Natural killer cell (primary cell): ENCODE results near the gene SLC6A6. TPM values are rescaled to one million over a fixed set of nuclear protein-coding genes. Genes with fewer than 3 reads are reported as not detected.

Experiments
- ATAC-seq, 3 donors: fragments of 150-1000 bp in 2 of 3; fragments of 200-7000 bp in 1 of 3; cut with Tn5 transposase; 1 replicate in 1 of 3; 2 replicates in 2 of 3; pipeline ENCODE4 v1.10.0; 2021; ENCODE audit warnings: mild to moderate bottlenecking in 2 of 3, moderate library complexity in 2 of 3
- DNase-seq, 2 donors: peaks; one replicate each; pipeline versions ENCODE4 v3.0.0 to v3.0.0-alpha.2; 2013 to 2021; ENCODE audit warnings: mixed read lengths in 1 of 2
- H3K27ac ChIP-seq: one replicate; pipeline ENCODE4 v1.5.1; 2013; ENCODE audit warnings: mild to moderate bottlenecking, low read length
- H3K27me3 ChIP-seq: one replicate; pipeline ENCODE4 v1.6.1; 2013; ENCODE audit warnings: low read length; ENCODE audit not compliant: control insufficient read depth, insufficient read depth
- H3K36me3 ChIP-seq: one replicate; pipeline ENCODE4 v1.6.1; 2013; ENCODE audit warnings: low read length; ENCODE audit not compliant: control insufficient read depth, insufficient read depth
- H3K4me1 ChIP-seq: one replicate; pipeline ENCODE4 v1.6.1; 2013; ENCODE audit warnings: low read length; ENCODE audit not compliant: control insufficient read depth, insufficient read depth
- H3K4me3 ChIP-seq: one replicate; pipeline ENCODE4 v1.5.1; 2013; ENCODE audit warnings: low read length
- H3K9me3 ChIP-seq: one replicate; pipeline ENCODE4 v1.6.1; 2013; ENCODE audit warnings: low read length; ENCODE audit not compliant: control insufficient read depth, insufficient read depth
- H3K27ac Mint-ChIP-seq, 2 donors: one replicate each; pipeline ENCODE4 v1.8.0; 2022; ENCODE audit warnings: mild to moderate bottlenecking in 2 of 2, mixed read lengths in 2 of 2, moderate library complexity in 1 of 2
- H3K27me3 Mint-ChIP-seq, 2 donors: one replicate each; pipeline ENCODE4 v1.8.0; 2022; ENCODE audit warnings: low read depth in 2 of 2, mixed read lengths in 2 of 2
- H3K36me3 Mint-ChIP-seq: one replicate; pipeline ENCODE4 v1.8.0; 2022; ENCODE audit warnings: mixed read lengths
- H3K4me1 Mint-ChIP-seq, 2 donors: one replicate each; pipeline ENCODE4 v1.8.0; 2022; ENCODE audit warnings: mixed read lengths in 2 of 2
- H3K4me3 Mint-ChIP-seq: one replicate; pipeline ENCODE4 v1.8.0; 2022; ENCODE audit warnings: mild to moderate bottlenecking, moderate library complexity, mixed read lengths
- H3K9me3 Mint-ChIP-seq, 2 donors: one replicate each; pipeline ENCODE4 v1.8.0; 2022; ENCODE audit warnings: mixed read lengths in 2 of 2
- WGBS: methylation state at CpG from one replicate; pipeline ENCODE4 v1.1.7; 2013; ENCODE audit warnings: missing lambda C conversion rate; ENCODE audit not compliant: insufficient coverage; 5-methylcytosine and 5-hydroxymethylcytosine counted together
- intact Hi-C: fragments of 100-400 bp; cut with micrococcal nuclease; formaldehyde crosslinking; loops from one replicate; pipeline ENCODE4 v1.14.2; 2022
- total RNA-seq, 4 donors: library from RNA; stranded (reverse); fragments of 120-200 nt in 1 of 4; gene quantifications; one replicate each; pipeline versions ENCODE4 v1.2.3 to v1.2.4, GENCODE V29; 2013 to 2022
- TF ChIP-seq, protein P1 (sequence below): fragments of 200-600 bp; IDR thresholded peaks from one replicate; pipeline ENCODE4 v1.8.0; 2022; ENCODE audit warnings: antibody characterized with exemption

SLC6A6 gene
- total RNA-seq, 3 donors from 2014 or later (not counting 1 experiment from before 2014, with no cell fraction given), result 43.7 to 55.4 (median 50.1) TPM

DNA sequence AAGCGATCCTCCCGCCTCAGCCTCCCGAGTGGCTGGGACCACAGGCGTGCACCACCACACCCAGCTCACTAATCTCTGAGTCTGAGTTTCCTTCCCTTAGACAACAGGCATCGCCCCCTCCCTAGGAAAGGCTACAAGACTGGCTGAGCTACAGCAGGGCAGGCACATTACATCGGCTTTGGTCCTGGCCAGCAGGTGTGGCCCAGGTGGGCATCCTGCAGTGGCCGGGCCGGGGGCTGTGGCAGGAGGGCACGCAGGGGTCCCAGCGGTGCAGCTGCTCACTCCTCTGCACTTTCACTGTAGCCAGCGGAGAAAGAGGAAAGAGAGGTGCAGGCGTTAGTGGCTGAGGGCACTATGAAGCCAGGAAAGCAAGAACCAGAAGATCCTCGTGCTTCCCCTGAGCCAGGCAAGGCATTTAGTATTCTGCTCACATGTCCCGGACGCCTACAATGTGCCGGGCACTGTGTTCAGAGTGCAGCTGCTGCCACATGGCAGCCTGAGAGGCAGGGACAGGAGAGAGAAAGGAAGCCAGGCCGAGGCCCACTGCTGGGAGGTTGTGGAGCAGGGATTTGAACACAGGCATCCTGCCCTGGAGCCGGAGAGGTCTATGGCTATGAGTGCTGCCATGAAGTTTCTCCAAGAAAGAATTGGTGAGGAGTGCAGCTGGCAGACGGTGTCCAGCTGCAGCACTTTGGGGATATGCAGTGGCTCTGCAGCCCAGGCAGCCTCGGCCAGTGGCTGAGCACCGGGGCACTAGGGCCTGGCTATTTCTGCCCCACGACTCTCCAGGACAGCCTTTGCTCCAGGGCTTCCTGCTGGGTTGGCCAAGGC is 115.4 kb downstream of the SLC6A6 start:
- Mint-ChIP-seq H3K9me3 (no peaks in the 10 kb centered on the region), H3K4me1 (no peaks in the 10 kb centered on the region), H3K36me3 (no peaks in the 10 kb centered on the region), H3K27me3 (peaks cover 0 to 4% of the 10 kb centered on the region in 2 donors), H3K27ac (no peak overlapping the region), H3K4me3 (no peak overlapping the region)
- no peak overlapping the region for H3K27ac ChIP-seq
- TF ChIP-seq, protein P1, sequence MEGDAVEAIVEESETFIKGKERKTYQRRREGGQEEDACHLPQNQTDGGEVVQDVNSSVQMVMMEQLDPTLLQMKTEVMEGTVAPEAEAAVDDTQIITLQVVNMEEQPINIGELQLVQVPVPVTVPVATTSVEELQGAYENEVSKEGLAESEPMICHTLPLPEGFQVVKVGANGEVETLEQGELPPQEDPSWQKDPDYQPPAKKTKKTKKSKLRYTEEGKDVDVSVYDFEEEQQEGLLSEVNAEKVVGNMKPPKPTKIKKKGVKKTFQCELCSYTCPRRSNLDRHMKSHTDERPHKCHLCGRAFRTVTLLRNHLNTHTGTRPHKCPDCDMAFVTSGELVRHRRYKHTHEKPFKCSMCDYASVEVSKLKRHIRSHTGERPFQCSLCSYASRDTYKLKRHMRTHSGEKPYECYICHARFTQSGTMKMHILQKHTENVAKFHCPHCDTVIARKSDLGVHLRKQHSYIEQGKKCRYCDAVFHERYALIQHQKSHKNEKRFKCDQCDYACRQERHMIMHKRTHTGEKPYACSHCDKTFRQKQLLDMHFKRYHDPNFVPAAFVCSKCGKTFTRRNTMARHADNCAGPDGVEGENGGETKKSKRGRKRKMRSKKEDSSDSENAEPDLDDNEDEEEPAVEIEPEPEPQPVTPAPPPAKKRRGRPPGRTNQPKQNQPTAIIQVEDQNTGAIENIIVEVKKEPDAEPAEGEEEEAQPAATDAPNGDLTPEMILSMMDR, result no peak
- no peak for DNase-seq
- ATAC-seq, result no peak
- intact Hi-C loops, result no loop called here
- no peaks in the 10 kb centered on the region for H3K9me3 ChIP-seq
- H3K4me1 ChIP-seq, result no peaks in the 10 kb centered on the region
- H3K27me3 ChIP-seq, result no peaks in the 10 kb centered on the region
- H3K36me3 ChIP-seq, result no peaks in the 10 kb centered on the region
- no peak overlapping the region for H3K4me3 ChIP-seq
- 87% methylated on average over 22 of the region's 22 CpGs for whole genome bisulfite sequencing

DNA sequence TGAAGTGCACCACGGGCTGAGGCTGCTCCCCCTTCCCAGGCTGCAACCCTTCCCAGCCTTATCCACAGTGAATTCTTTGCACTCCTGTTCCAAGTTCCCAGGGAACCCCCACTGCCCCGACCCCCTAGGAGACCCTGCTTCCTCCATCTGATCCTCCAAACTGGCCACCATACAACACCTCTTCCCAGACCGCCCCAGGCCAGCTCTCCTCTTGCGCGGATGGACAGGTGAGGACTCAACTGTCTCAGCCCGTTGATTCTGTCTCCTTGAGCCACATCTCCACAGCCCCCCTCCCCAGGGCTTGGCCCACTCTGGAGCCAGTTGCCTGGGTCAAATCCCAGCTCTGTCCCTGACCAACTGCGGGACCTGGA is 116.0 kb downstream of the SLC6A6 start:
- Mint-ChIP-seq H3K27ac (no peak overlapping the region), H3K9me3 (no peaks in the 10 kb centered on the region), H3K4me3 (no peak overlapping the region), H3K27me3 (peaks cover 0 to 6% of the 10 kb centered on the region in 2 donors), H3K4me1 (no peaks in the 10 kb centered on the region), H3K36me3 (no peaks in the 10 kb centered on the region)
- TF ChIP-seq, protein P1, result no peak
- DNase-seq (no peak), ATAC-seq (no peak)
- no peaks in the 10 kb centered on the region for H3K9me3 ChIP-seq
- intact Hi-C loops, result no loop called here
- no peaks in the 10 kb centered on the region for H3K36me3 ChIP-seq
- H3K4me1 ChIP-seq, result no peaks in the 10 kb centered on the region
- H3K27me3 ChIP-seq, result no peaks in the 10 kb centered on the region
- H3K27ac ChIP-seq, result no peak overlapping the region
- 74% methylated on average over 7 of the region's 7 CpGs for WGBS
- no peak overlapping the region for H3K4me3 ChIP-seq

DNA sequence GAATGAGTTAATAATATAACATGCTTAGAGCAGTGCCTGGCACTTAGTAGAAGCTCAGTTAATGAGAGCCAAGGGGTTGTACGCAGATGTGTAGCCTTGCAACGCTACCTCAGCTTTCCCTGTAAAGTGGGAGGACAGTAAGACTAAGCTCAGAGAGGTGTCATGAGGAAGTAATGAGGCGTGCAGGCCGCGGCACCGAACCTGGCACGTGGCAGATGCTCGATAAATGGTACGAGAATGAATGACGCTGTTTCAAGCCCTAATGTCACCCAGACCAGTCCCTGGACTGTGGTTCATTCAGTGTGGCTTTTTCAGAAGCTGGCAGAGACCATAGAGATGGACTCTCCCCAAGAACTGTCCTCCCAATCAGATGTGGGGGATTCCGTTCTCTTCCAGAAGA is 116.5 kb downstream of the SLC6A6 start:
- Histone ChIP-seq H3K27me3 (no peaks in the 10 kb centered on the region), H3K4me1 (no peaks in the 10 kb centered on the region), H3K9me3 (no peaks in the 10 kb centered on the region), H3K36me3 (no peaks in the 10 kb centered on the region), H3K27ac (no peak overlapping the region), H3K4me3 (no peak overlapping the region)
- DNase-seq, result no peak
- intact Hi-C loops, result no loop called here
- H3K27me3 Mint-ChIP-seq, result peaks cover 0 to 6% of the 10 kb centered on the region in 2 donors
- H3K36me3 Mint-ChIP-seq, result no peaks in the 10 kb centered on the region
- H3K27ac Mint-ChIP-seq, result no peak overlapping the region
- no peaks in the 10 kb centered on the region for H3K4me1 Mint-ChIP-seq
- ATAC-seq, result no peak
- no peaks in the 10 kb centered on the region for H3K9me3 Mint-ChIP-seq
- WGBS, result 90% methylated on average over 10 of the region's 11 CpGs
- TF ChIP-seq, protein P1, result no peak
- no peak overlapping the region for H3K4me3 Mint-ChIP-seq

DNA sequence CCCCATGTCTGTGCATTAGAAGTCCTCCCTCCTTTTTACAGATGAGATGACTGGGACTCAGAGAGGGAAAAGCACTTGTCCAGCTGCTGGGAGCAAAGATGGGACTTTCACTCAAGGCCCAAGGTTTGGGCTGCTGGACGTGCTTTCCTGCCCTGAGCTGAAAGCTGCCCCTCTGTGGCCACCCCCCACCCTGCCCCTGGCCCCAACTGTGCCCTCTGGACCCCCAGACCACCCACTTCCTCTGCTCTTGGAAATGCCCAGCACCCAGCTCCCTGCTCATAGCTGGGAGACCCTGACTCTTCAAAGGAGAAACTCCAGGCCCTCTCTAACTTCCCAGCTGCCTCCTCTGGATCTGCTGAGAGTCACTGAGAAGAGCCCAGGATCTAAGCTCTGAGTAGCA is 117.0 kb downstream of the SLC6A6 start:
- intact Hi-C loops, result no loop called here
- no peak for DNase-seq

More for the DNA sequence above, 117.0 kb downstream of the SLC6A6 start:
- Histone ChIP-seq H3K36me3 (no peaks in the 10 kb centered on the region), H3K4me3 (no peak overlapping the region), H3K4me1 (no peaks in the 10 kb centered on the region), H3K27me3 (no peaks in the 10 kb centered on the region), H3K9me3 (no peaks in the 10 kb centered on the region), H3K27ac (no peak overlapping the region)
- Mint-ChIP-seq H3K9me3 (no peaks in the 10 kb centered on the region), H3K4me3 (no peak overlapping the region), H3K27me3 (peaks cover 0 to 6% of the 10 kb centered on the region in 2 donors), H3K36me3 (no peaks in the 10 kb centered on the region), H3K4me1 (no peaks in the 10 kb centered on the region), H3K27ac (no peak overlapping the region)
- no peak for ATAC-seq
- 74% methylated on average over 1 of the region's 1 CpG for WGBS
- TF ChIP-seq, protein P1, result no peak
